ENCODE measurements around the gene CTAGE15. TPM values are rescaled to one million over a fixed set of nuclear protein-coding genes. Genes with fewer than 3 reads are reported as not detected.
"Not testable (repeated sequence)": the region's sequence is repeated elsewhere in the genome, so short reads cannot be mapped to it uniquely, and the experiment has no call there.

The CTAGE15 gene
- total RNA-seq, 2 experiments from 2014 or later: 0.56 to 0.57 TPM

- H3K27me3 Mint-ChIP-seq; H3K36me3 Mint-ChIP-seq (ENCODE audit: low read depth); H3K9me3 Mint-ChIP-seq; CTCF ChIA-PET; H3K27ac Mint-ChIP-seq; H3K4me3 Mint-ChIP-seq; POLR2A ChIA-PET; H3K4me1 Mint-ChIP-seq; DNase-seq: not testable (repeated sequence)
Observed at GRCh38 chr7:143598086-143598485, 26.5 kb downstream of the CTAGE15 start.

- POLR2A ChIA-PET; H3K36me3 Mint-ChIP-seq (ENCODE audit: low read depth); H3K27me3 Mint-ChIP-seq; H3K9me3 Mint-ChIP-seq; CTCF ChIA-PET; H3K4me3 Mint-ChIP-seq; H3K4me1 Mint-ChIP-seq; DNase-seq; H3K27ac Mint-ChIP-seq: not testable (repeated sequence)
Observed at GRCh38 chr7:143603549-143603948, 31.9 kb downstream of the CTAGE15 start.

- H3K27me3 Mint-ChIP-seq; POLR2A ChIA-PET; H3K36me3 Mint-ChIP-seq (ENCODE audit: low read depth): not testable (repeated sequence)
Observed at GRCh38 chr7:143606088-143606487, 34.5 kb downstream of the CTAGE15 start.

GRCh38 chr7:143615545-143615944 is 43.9 kb downstream of the CTAGE15 start:
- H3K9me3 Mint-ChIP-seq; POLR2A ChIA-PET; H3K27me3 Mint-ChIP-seq; H3K4me1 Mint-ChIP-seq; DNase-seq; CTCF ChIA-PET; H3K27ac Mint-ChIP-seq; H3K36me3 Mint-ChIP-seq (ENCODE audit: low read depth); H3K4me3 Mint-ChIP-seq: not testable (repeated sequence)

More at GRCh38 chr7:143606088-143606487, 34.5 kb downstream of the CTAGE15 start:
- H3K9me3 Mint-ChIP-seq, H3K4me1 Mint-ChIP-seq, H3K4me3 Mint-ChIP-seq, DNase-seq, CTCF ChIA-PET, H3K27ac Mint-ChIP-seq: not testable (repeated sequence)

- CTCF ChIA-PET, H3K27ac Mint-ChIP-seq, H3K9me3 Mint-ChIP-seq: not testable (repeated sequence)
Observed at GRCh38 chr7:143617204-143617603, 45.6 kb downstream of the CTAGE15 start.

GRCh38 chr7:143620058-143620457 is 48.5 kb downstream of the CTAGE15 start:
- H3K27me3 Mint-ChIP-seq; H3K4me3 Mint-ChIP-seq; H3K9me3 Mint-ChIP-seq; H3K4me1 Mint-ChIP-seq; H3K36me3 Mint-ChIP-seq (ENCODE audit: low read depth); CTCF ChIA-PET; H3K27ac Mint-ChIP-seq; DNase-seq; POLR2A ChIA-PET: not testable (repeated sequence)

More at GRCh38 chr7:143617204-143617603, 45.6 kb downstream of the CTAGE15 start:
- H3K36me3 Mint-ChIP-seq (ENCODE audit: low read depth); H3K27me3 Mint-ChIP-seq; POLR2A ChIA-PET; H3K4me1 Mint-ChIP-seq; H3K4me3 Mint-ChIP-seq; DNase-seq: not testable (repeated sequence)

- H3K27me3 Mint-ChIP-seq; H3K9me3 Mint-ChIP-seq; POLR2A ChIA-PET; H3K4me1 Mint-ChIP-seq; H3K36me3 Mint-ChIP-seq (ENCODE audit: low read depth); CTCF ChIA-PET: not testable (repeated sequence)
- DNase-seq: peak; percentile 90
- peak within 1 kb of the TSS; percentile 67 for H3K4me3 Mint-ChIP-seq
- peak within 1 kb of the TSS; percentile 85 for H3K27ac Mint-ChIP-seq
Observed at GRCh38 chr7:143620646-143621045, 49.0 kb downstream of the CTAGE15 start, which contains the start of gene TCAF2. TCAF2 (plus strand) TSS chr7:143620974.

- CTCF ChIA-PET; H3K4me1 Mint-ChIP-seq; H3K9me3 Mint-ChIP-seq; H3K27me3 Mint-ChIP-seq; H3K36me3 Mint-ChIP-seq (ENCODE audit: low read depth); POLR2A ChIA-PET; DNase-seq: not testable (repeated sequence)
- Mint-ChIP-seq H3K27ac (peak overlapping the region; percentile 85), H3K4me3 (peak overlapping the region; percentile 67)
Observed at GRCh38 chr7:143621175-143621574, 49.6 kb downstream of the CTAGE15 start.

- H3K36me3 Mint-ChIP-seq (ENCODE audit: low read depth); H3K4me3 Mint-ChIP-seq; H3K4me1 Mint-ChIP-seq; H3K27ac Mint-ChIP-seq; CTCF ChIA-PET; H3K27me3 Mint-ChIP-seq; DNase-seq; POLR2A ChIA-PET; H3K9me3 Mint-ChIP-seq: not testable (repeated sequence)
Observed at GRCh38 chr7:143622130-143622529, 50.5 kb downstream of the CTAGE15 start.

Other genes starting within 250 kb of the CTAGE15 start
- under 1 TPM; 0.29 to 0.30 TPM for gene FAM131B, start 209.1 kb upstream of the CTAGE15 start, total RNA-seq
- gene ZYX, start 190.5 kb upstream of the CTAGE15 start, total RNA-seq: 100 to 1,000 TPM; 189 TPM
- 10 to 100 TPM; 10.0 to 11.4 TPM for gene EPHA1, start 162.9 kb upstream of the CTAGE15 start, total RNA-seq
- not detected for gene TAS2R60, start 128.3 kb upstream of the CTAGE15 start, total RNA-seq
- gene TAS2R41, start 93.9 kb upstream of the CTAGE15 start, total RNA-seq: under 1 TPM in 1 of 2 experiments, not detected in 1; 0.29 TPM
- 10 to 100 TPM; 22.2 to 22.5 TPM for gene TCAF2, start 49.2 kb downstream of the CTAGE15 start, total RNA-seq
- under 1 TPM; 0.42 to 0.92 TPM for gene CTAGE6, start 185.9 kb downstream of the CTAGE15 start, total RNA-seq

All from activated CD4-positive, alpha-beta T cell treated with anti-CD3 and anti-CD28 coated beads, Interleukin-2, amount 10 ng/mL, durations not matched to agents 7 days and 5 days (primary cell).